ENCODE data around the gene GRAMD1A.
"Not testable (repeated sequence)": the region's sequence is repeated elsewhere in the genome, so short reads cannot be mapped to it uniquely, and the experiment has no call there.

Gene GRAMD1A

GRCh38 chr19:35004517-35005255 lies 4.6 kb downstream of the GRAMD1A start:
- no peak for DNase-seq (ENCODE audit: low read depth in 2 of 2)

DNA sequence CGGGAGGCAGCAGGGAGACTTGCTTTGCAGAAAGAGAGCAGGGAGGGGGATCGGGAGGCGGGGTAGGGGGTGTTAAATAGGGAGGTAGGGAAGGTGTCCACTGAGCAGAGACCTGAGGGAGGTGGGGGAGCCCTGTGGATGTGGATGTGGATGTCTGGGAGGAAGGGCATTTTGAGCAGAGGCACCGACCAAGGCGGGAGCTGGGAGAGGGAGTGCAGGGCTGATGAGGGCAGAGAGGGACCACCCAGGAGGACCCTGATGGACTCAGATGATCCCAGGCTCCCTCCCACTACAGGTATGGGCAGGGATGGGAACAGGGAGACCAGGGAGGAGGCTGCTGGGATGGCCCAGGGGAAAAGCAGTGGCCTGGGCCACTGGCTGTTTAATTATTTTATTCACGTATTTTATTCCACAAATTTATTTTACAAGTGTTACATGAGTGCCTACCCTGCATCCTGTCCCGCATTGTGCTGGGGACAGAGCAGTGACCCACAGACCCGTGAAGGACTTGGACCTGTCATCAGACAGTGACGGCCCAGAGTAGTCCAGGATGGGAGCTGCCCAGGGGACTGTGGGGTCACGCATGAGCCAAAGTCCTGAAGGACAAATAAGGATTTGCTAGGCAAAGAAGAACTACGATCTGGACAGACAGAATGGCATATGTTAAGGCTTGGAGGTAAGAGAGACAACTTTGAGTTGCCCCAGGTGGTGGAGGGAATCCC lies 5.3 kb downstream of the GRAMD1A start:
- no peak for DNase-seq (ENCODE audit: low read depth in 2 of 2)

GRCh38 chr19:35006007-35006341 lies 5.9 kb downstream of the GRAMD1A start:
- DNase-seq (ENCODE audit: low read depth in 2 of 2) = not testable (repeated sequence)

DNA sequence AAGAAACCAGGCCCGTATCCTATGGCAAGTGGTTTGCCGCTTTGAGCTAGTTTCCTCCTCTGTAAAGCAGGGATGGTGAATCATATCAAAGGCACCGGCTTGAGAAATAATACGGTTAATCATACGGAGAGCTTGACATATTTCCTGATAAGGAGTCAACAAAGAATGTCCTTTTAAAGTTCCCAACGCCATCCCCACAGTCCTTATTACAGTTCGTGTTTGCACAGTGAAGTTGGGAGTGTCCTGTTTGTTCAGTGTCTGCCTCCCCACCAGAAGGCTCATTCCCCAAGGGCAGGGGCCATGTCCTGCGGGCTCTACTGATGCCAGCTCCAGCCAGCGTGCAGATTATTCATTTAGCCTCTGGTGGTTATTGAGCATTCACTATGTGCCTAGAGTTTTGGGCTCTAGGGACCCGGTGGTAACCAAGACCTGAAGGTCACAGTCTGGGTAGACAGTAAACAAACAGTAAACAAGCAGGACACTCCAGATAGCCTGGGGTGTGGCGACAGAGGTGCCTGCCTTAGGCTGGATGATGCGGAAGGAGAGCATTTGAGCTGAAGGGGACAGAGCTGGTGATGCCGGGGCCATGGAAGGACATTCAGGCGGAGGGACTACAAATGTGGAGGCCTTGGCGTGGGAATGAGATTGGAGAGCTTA lies 6.3 kb downstream of the GRAMD1A start:
- no peak for DNase-seq (ENCODE audit: low read depth in 2 of 2)

DNA sequence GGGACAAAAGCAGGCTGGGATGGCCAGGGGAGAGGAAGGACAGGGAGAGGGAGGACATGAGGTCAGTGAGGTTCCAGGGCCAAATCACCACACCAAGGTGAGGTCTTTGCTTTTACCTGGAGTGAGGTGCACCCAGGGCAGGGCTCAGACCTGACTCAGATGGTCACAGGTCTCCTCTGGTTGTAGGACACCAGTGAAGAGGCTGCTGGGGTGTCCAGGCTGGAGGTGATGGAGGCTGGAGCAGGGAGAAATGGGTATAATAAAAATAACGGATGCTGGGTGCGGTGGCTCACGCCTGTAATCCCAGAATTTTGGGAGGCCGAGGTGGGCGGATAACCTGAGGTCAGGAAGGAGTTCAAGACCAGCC lies 6.9 kb downstream of the GRAMD1A start:
- DNase-seq (ENCODE audit: low read depth in 2 of 2) = no peak

- not testable (repeated sequence) for DNase-seq (ENCODE audit: low read depth in 2 of 2)
These were observed 7.3 kb downstream of the GRAMD1A start for GRCh38 chr19:35007427-35007826.

GRCh38 chr19:35008891-35009341 lies 8.8 kb downstream of the GRAMD1A start:
- no peak for DNase-seq (ENCODE audit: low read depth in 2 of 2)

- DNase-seq (ENCODE audit: low read depth in 2 of 2) = no peak
These were observed 9.6 kb downstream of the GRAMD1A start for GRCh38 chr19:35009424-35010415.

DNA sequence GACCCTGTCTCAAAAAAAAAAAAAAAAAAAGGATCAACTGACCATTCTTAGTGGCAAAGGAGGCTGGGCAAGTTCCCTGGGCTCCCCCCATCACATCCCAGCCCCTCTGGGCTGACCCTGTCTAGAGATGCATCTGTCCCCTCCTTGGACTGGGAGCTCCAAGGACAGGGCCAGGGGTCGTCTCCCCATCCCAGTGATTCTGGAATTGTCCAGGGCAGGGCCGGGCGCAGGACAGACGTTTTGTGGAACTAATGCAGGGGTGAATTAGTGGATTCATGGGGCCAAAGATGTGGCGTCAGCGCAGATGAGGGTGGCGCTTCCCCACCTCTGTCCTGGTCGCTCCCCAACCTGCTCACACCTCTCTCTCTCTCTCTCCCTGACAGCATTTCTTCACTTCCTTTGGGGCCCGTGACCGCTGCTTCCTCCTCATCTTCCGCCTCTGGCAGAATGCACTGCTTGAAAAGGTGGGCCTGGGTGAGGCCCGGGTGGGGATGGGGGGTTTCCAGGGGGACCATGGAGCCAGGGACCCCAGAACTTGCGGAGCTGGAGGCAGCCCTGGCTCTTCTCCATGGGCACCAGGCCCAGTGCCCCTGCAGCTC lies 11.1 kb downstream of the GRAMD1A start:
- DNase-seq (ENCODE audit: low read depth in 2 of 2) = no peak

DNA sequence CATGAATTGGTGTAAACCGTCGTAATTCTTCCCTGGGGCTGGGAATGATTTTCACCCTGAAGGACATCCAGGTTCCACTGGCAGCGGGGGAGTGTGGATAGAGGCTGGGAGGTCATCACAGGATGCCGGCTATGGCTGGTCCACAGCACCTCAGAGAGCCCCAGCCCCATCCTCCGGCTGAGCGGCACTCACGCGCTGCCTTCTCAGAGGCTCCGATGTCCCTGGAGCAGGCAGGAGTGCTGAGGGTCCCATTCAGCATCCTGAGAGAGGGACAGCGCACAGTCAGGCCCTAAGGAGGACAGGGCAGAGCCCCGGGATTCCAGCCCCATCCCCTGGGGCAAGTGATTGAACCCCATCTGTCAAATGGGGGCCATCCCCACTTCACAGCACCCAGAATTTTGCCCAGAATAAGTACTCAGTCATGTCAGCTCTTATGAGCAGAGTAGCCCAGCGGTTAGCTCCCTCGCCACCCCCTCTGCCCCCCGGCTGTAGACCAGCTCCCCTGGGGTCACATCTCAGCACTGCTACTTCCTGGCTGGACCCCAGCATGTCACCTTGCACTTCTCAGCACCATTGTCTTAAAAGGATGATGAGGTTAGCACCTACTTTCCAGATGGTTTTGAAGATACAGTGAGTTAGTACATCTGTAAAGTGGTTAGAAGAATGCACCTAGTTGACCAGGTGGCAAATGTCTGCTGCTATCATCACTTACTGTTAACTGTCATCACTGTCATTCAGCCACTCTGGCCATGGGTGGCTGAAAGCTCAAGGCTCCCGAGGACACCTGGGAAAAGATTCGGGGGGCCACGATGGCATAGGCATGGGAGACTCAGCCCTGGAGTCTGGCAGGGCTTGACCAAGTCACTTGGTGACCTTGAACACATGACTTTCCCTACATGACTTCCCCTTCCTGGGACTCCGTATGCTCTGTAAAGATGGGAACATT lies 11.9 kb downstream of the GRAMD1A start:
- no peak for DNase-seq (ENCODE audit: low read depth in 2 of 2)

GRCh38 chr19:35013041-35013819 lies 13.1 kb downstream of the GRAMD1A start:
- peak; percentile 65 to 66 for DNase-seq (ENCODE audit: low read depth in 2 of 2)

- DNase-seq (ENCODE audit: low read depth in 2 of 2) = peak; percentile 36 to 43
These were observed 14.0 kb downstream of the GRAMD1A start for GRCh38 chr19:35013820-35014754.

- not testable (repeated sequence) for DNase-seq (ENCODE audit: low read depth in 2 of 2)
These were observed 14.7 kb downstream of the GRAMD1A start for GRCh38 chr19:35014774-35015173.

- DNase-seq (ENCODE audit: low read depth in 2 of 2) = no peak
These were observed 15.3 kb downstream of the GRAMD1A start for GRCh38 chr19:35015270-35015953.

DNA sequence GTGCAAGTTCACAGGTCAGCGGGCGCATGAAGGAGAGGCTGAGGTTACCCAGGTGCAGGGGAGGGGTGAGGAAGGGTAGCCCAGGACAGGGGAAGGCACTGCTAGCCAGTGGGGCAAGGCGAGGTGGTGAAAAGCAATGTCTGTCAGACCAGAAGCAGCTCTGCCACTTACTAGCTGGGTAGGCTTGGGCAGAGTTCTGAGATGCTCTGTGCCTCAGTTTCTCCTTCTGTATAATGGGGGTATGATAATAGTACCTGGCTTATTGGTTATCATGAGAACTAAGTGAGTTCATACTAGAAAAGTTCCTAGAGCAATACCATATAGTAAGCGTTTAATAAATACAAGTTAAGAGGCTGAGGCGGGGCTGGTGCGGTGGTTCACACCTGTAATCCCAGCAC lies 15.8 kb downstream of the GRAMD1A start:
- DNase-seq (ENCODE audit: low read depth in 2 of 2) = no peak

GRCh38 chr19:35017507-35017906 lies 17.4 kb downstream of the GRAMD1A start:
- no peak for DNase-seq (ENCODE audit: low read depth in 2 of 2)

GRCh38 chr19:35018379-35018778 lies 18.3 kb downstream of the GRAMD1A start:
- no peak for DNase-seq (ENCODE audit: low read depth in 2 of 2)

- DNase-seq (ENCODE audit: low read depth in 2 of 2) = no peak
These were observed 19.0 kb downstream of the GRAMD1A start for GRCh38 chr19:35019144-35019543.
